GM18502 (cell line): ENCODE measurements around the gene TFF3.

Source experiments
- ATAC-seq: cut with Tn5 transposase; IDR thresholded peaks from one replicate; pipeline ENCODE4 v1.9.1; 2021; ENCODE audit warnings: mild to moderate bottlenecking; ENCODE audit not compliant: unreplicated experiment, poor library complexity

TFF3 gene

GRCh38 chr21:42307106-42307505 lies 8.1 kb downstream of the TFF3 start:
- no peak for ATAC-seq

- ATAC-seq = no peak
Measured at GRCh38 chr21:42306366-42307035, 8.7 kb downstream of the TFF3 start.

GRCh38 chr21:42305707-42306147 lies 9.5 kb downstream of the TFF3 start:
- ATAC-seq = no peak

GRCh38 chr21:42304556-42305454 lies 10.4 kb downstream of the TFF3 start:
- ATAC-seq = no peak

- ATAC-seq = no peak
Measured at GRCh38 chr21:42303443-42303842, 11.8 kb downstream of the TFF3 start.

GRCh38 chr21:42302794-42303193 lies 12.4 kb downstream of the TFF3 start:
- ATAC-seq = no peak

- no peak for ATAC-seq
Measured at GRCh38 chr21:42302076-42302650, 13.0 kb downstream of the TFF3 start.

GRCh38 chr21:42301371-42302075 lies 13.7 kb downstream of the TFF3 start:
- no peak for ATAC-seq

- ATAC-seq = no peak
Measured at GRCh38 chr21:42300956-42301355, 14.3 kb downstream of the TFF3 start.

- no peak for ATAC-seq
Measured at GRCh38 chr21:42300045-42300583, 15.1 kb downstream of the TFF3 start.

GRCh38 chr21:42299324-42300044 lies 15.7 kb downstream of the TFF3 start:
- no peak for ATAC-seq

- no peak for ATAC-seq
Measured at GRCh38 chr21:42298657-42299056, 16.6 kb downstream of the TFF3 start.

GRCh38 chr21:42298237-42298636 lies 17.0 kb downstream of the TFF3 start:
- no peak for ATAC-seq

GRCh38 chr21:42297377-42297776 lies 17.8 kb downstream of the TFF3 start:
- ATAC-seq = no peak

- no peak for ATAC-seq
Measured at GRCh38 chr21:42296501-42296900, 18.7 kb downstream of the TFF3 start.

GRCh38 chr21:42295845-42296244 lies 19.4 kb downstream of the TFF3 start:
- no peak for ATAC-seq

- ATAC-seq = no peak
Measured at GRCh38 chr21:42294273-42294880, 20.8 kb downstream of the TFF3 start.

GRCh38 chr21:42293649-42294272 lies 21.4 kb downstream of the TFF3 start:
- ATAC-seq = no peak
